Left colon (tissue), 2 donors: ENCODE measurements around the gene PRRG2. TPM values are rescaled to one million over a fixed set of nuclear protein-coding genes. Genes with fewer than 3 reads are reported as not detected.

ENCODE experiments used
- ATAC-seq: fragments of 200-7000 bp; cut with Tn5 transposase; one replicate; pipeline ENCODE4 v1.9.1; 2020; ENCODE audit warnings: mild to moderate bottlenecking, moderate library complexity
- DNase-seq, 2 donors: peaks; one replicate each; pipeline ENCODE4 v3.0.0-alpha.2; 2020
- intact Hi-C, 2 donors: fragments of 100-400 bp; cut with DNase I in 1 of 2; cut with micrococcal nuclease in 1 of 2; formaldehyde crosslinking; loops; one replicate each; pipeline versions ENCODE4 v1.11.2 to v1.14.0; 2022; cut with DNase I, micrococcal nuclease
- total RNA-seq, 2 donors: library from RNA; stranded (reverse); fragmentation: NEBNext Ultra II Directional; extraction: Animal tissue kit (Norgen Biotek cat#: 25700); gene quantifications; one replicate each; pipeline ENCODE4 v1.2.1, GENCODE V29; 2021
- donor health status: DM: no; HTN: no; CAD: no.
- donor health status: DM: yes; HTN: yes; CAD: no.

Gene PRRG2
- total RNA-seq, 2 donors from 2014 or later: 22.4 to 26.1 TPM

GRCh38 chr19:49579947-49580263 is 1.2 kb upstream of the PRRG2 start:
- DNase-seq (no peak), ATAC-seq (peak; percentile 1)
- intact Hi-C loops: no loop called here

- intact Hi-C loops: no loop called here
- ATAC-seq: peak; percentile 95
- peak; percentile 97 for DNase-seq
These were observed 681 bp upstream of the PRRG2 start, which contains the start of gene NOSIP for GRCh38 chr19:49580264-49581006. Gene NOSIP (minus strand): TSS chr19:49580556. CDS start chr19:49560691, 19,865 bp downstream.

- no peak for ATAC-seq
These were observed 2.1 kb downstream of the PRRG2 start for GRCh38 chr19:49583239-49583638.

GRCh38 chr19:49585023-49585422 is 3.9 kb downstream of the PRRG2 start:
- intact Hi-C loops: no loop called here
- DNase-seq (no peak), ATAC-seq (no peak)

More at GRCh38 chr19:49583239-49583638, 2.1 kb downstream of the PRRG2 start:
- no peak for DNase-seq
- intact Hi-C loops: no loop called here

- no peak for DNase-seq
- ATAC-seq: no peak
- intact Hi-C loops: no loop called here
These were observed 6.1 kb downstream of the PRRG2 start for GRCh38 chr19:49587227-49587626.

- DNase-seq (no peak), ATAC-seq (no peak)
- intact Hi-C loops: no loop called here
These were observed 7.4 kb downstream of the PRRG2 start for GRCh38 chr19:49588365-49589122.

- intact Hi-C loops: no loop called here
- no peak for DNase-seq
- ATAC-seq: peak; percentile 2
These were observed 8.4 kb downstream of the PRRG2 start for GRCh38 chr19:49589502-49589905.

- ATAC-seq (peak; percentile 78), DNase-seq (peak; percentile 98 to 99)
- intact Hi-C loops: loop anchor here in 1 of 2 donors (5.0 kb wide), 1 partner anchor 47 kb away; no protein-coding TSS in a partner anchor
These were observed 9.2 kb downstream of the PRRG2 start for GRCh38 chr19:49590071-49590970.

- ATAC-seq (peak; percentile 51), DNase-seq (peak; percentile 69 to 71)
- intact Hi-C loops: loop anchor here in 1 of 2 donors (5.0 kb wide), 1 partner anchor 46 kb away; no protein-coding TSS in a partner anchor
These were observed 10.0 kb downstream of the PRRG2 start, which contains the start of gene PRR12 for GRCh38 chr19:49590971-49591730. Gene PRR12 (plus strand): TSS chr19:49591182. CDS start chr19:49591655, 473 bp downstream.

- intact Hi-C loops: loop anchor here in 1 of 2 donors (5.0 kb wide), 1 partner anchor 45 kb away; no protein-coding TSS in a partner anchor
- peak; percentile 65 to 72 for DNase-seq
- ATAC-seq: peak; percentile 5
These were observed 10.8 kb downstream of the PRRG2 start for GRCh38 chr19:49591731-49592485.

GRCh38 chr19:49592486-49593232 is 11.5 kb downstream of the PRRG2 start:
- intact Hi-C loops: loop anchor here in 1 of 2 donors (5.0 kb wide), 1 partner anchor 45 kb away; no protein-coding TSS in a partner anchor
- no peak for ATAC-seq
- DNase-seq: peak; percentile 36 to 51

- intact Hi-C loops: loop anchor here in 1 of 2 donors (5.0 kb wide), 1 partner anchor 44 kb away; no protein-coding TSS in a partner anchor
- ATAC-seq: peak; percentile 61
- peak; percentile 96 to 97 for DNase-seq
These were observed 12.4 kb downstream of the PRRG2 start for GRCh38 chr19:49593233-49594113.

GRCh38 chr19:49594157-49594992 is 13.3 kb downstream of the PRRG2 start:
- ATAC-seq (no peak), DNase-seq (peak in 1 of 2 donors; percentile 11)
- intact Hi-C loops: loop anchor here in 1 of 2 donors (5.0 kb wide), 1 partner anchor 43 kb away; no protein-coding TSS in a partner anchor

- DNase-seq (no peak), ATAC-seq (no peak)
- intact Hi-C loops: loop anchor here in 1 of 2 donors (5.0 kb wide), 1 partner anchor 42 kb away; no protein-coding TSS in a partner anchor
These were observed 14.1 kb downstream of the PRRG2 start for GRCh38 chr19:49594993-49595818.
